ENCODE measurements around the gene PRPS2. TPM values are rescaled to one million over a fixed set of nuclear protein-coding genes. Genes with fewer than 3 reads are reported as not detected.

The PRPS2 gene
- total RNA-seq, 1 donor from 2014 or later, result 37.7 TPM

DNA sequence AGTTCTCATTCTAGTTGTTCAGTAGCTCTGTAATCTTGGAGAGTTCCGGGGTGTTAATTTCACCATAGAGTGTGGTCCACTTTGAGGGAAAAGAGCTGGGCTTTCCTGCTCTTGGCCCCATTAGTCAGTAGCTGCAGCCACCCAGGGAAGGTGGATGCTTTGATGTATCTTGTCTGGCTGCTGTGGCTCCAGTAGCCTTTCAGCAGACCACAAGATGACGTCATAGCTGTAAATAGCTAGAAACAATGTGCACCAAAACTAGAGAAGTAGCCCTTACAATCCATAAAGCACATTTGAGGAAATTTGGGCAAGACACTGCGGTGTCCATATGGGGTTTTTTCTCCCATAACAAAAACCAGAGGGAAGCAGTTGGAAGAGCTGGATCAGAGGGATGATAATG, 32.9 kb upstream of the PRPS2 start:
- intact Hi-C loops (cut with micrococcal nuclease), result no loop called here
- POLR2A ChIA-PET, result no interaction called here

DNA sequence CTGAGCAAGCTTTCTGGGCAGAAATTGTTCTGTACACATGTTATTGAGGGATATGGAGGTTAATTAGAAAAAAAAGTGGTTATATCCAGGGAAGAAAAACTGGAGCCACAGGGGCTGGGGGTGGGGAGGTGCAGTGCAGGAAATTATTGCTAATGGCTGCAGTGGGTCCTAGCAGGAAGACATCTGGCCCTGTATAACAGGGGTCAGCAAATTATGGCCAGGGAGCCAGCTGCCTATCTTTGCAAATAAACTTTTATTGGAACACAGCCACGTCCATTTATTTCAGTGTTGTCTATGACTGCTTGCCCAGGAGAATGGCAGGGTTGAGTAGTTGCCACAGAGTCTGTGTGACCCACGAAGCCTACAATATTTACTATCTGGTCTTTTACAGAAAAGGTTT, 23.4 kb upstream of the PRPS2 start:
- no peaks in the 10 kb centered on the region for H3K27me3 Mint-ChIP-seq
- DNase-seq (no peak), ATAC-seq (ENCODE audit: low read depth) (no peak)
- TF ChIP-seq, protein P1, sequence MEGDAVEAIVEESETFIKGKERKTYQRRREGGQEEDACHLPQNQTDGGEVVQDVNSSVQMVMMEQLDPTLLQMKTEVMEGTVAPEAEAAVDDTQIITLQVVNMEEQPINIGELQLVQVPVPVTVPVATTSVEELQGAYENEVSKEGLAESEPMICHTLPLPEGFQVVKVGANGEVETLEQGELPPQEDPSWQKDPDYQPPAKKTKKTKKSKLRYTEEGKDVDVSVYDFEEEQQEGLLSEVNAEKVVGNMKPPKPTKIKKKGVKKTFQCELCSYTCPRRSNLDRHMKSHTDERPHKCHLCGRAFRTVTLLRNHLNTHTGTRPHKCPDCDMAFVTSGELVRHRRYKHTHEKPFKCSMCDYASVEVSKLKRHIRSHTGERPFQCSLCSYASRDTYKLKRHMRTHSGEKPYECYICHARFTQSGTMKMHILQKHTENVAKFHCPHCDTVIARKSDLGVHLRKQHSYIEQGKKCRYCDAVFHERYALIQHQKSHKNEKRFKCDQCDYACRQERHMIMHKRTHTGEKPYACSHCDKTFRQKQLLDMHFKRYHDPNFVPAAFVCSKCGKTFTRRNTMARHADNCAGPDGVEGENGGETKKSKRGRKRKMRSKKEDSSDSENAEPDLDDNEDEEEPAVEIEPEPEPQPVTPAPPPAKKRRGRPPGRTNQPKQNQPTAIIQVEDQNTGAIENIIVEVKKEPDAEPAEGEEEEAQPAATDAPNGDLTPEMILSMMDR (IDR thresholded peaks at IDR 0.05), result no peak
- H3K36me3 Mint-ChIP-seq (ENCODE audit: low read depth), result no peaks in the 10 kb centered on the region
- CTCF ChIA-PET, result interaction anchor here (0.8 kb wide), 1 partner anchor 66 kb away, joined by 3 read pairs; no protein-coding TSS in a partner anchor
- H3K4me1 Mint-ChIP-seq, result peaks cover 9% of the 10 kb centered on the region
- H3K27ac Mint-ChIP-seq, result no peak overlapping the region
- intact Hi-C loops (cut with micrococcal nuclease), result no loop called here
- POLR2A ChIA-PET, result no interaction called here
- no peak overlapping the region for H3K4me3 Mint-ChIP-seq
- no peaks in the 10 kb centered on the region for H3K9me3 Mint-ChIP-seq

More for the DNA sequence above, 32.9 kb upstream of the PRPS2 start:
- H3K27me3 Mint-ChIP-seq, result peaks cover 10% of the 10 kb centered on the region
- no peak for ATAC-seq (ENCODE audit: low read depth)
- no peaks in the 10 kb centered on the region for H3K36me3 Mint-ChIP-seq (ENCODE audit: low read depth)
- no peaks in the 10 kb centered on the region for H3K4me1 Mint-ChIP-seq
- TF ChIP-seq, protein P1 (IDR thresholded peaks at IDR 0.05), result no peak
- H3K27ac Mint-ChIP-seq, result no peak overlapping the region
- CTCF ChIA-PET, result no interaction called here
- H3K9me3 Mint-ChIP-seq, result no peaks in the 10 kb centered on the region
- no peak for DNase-seq
- H3K4me3 Mint-ChIP-seq, result no peak overlapping the region

DNA sequence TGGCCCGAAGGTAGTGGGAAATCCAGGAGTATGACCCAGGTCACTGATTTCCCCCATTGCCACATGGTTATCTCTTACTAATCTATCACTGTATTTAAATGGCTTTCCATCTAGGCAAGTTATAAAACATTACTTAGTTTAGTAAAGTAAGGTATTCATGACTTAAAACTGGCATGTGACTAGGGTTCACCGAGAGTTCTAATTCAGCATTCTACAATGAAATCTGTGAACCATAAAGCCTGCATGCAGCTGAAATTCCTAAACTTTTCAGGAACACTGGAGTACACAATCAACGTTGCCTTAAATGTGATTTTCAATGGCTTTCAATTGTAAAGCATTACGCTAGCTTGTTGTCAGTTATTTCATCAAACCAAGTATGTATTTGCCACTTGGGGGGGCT, 22.7 kb upstream of the PRPS2 start:
- Mint-ChIP-seq H3K27me3 (no peaks in the 10 kb centered on the region), H3K9me3 (no peaks in the 10 kb centered on the region), H3K4me3 (no peak overlapping the region), H3K27ac (no peak overlapping the region), H3K36me3 (ENCODE audit: low read depth) (no peaks in the 10 kb centered on the region), H3K4me1 (peaks cover 9% of the 10 kb centered on the region)
- intact Hi-C loops (cut with micrococcal nuclease), result no loop called here
- TF ChIP-seq, protein P1 (IDR thresholded peaks at IDR 0.05), result no peak
- ATAC-seq (ENCODE audit: low read depth) (no peak), DNase-seq (no peak)
- ChIA-PET CTCF (no interaction called here), POLR2A (no interaction called here)

DNA sequence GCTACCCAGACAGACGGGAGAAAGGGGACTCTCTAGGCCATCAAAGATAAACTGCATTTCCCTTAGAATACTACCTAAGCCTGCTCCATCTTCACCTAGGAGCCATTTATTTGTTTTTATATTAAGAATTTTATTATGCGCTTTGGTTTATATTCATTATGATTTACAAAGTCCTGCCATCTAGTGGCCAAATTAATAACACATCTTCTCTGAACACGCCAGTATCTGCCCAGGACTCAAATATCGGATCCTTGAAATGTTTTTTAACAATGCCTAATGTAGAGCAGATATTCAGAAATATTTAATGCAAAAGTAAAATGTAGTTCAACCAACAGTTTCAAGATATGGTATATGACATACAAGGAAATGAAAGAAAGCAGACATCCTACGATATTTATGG, 20.8 kb upstream of the PRPS2 start:
- no peak for ATAC-seq (ENCODE audit: low read depth)
- no peak for DNase-seq
- CTCF ChIA-PET, result interaction anchor here (1.3 to 3.6 kb wide), 4 partner anchors 12 to 690 kb away, joined by 5 to 9 read pairs (median 8); partner anchors contain the start of gene PRPS2
- Mint-ChIP-seq H3K27ac (no peak overlapping the region), H3K4me1 (peaks cover 9% of the 10 kb centered on the region), H3K27me3 (no peaks in the 10 kb centered on the region), H3K4me3 (no peak overlapping the region), H3K36me3 (ENCODE audit: low read depth) (no peaks in the 10 kb centered on the region), H3K9me3 (no peaks in the 10 kb centered on the region)
- TF ChIP-seq, protein P1 (IDR thresholded peaks at IDR 0.05), result no peak
- POLR2A ChIA-PET, result no interaction called here
- intact Hi-C loops (cut with micrococcal nuclease), result loop anchor here (1.0 to 10.0 kb wide), 4 partner anchors 206 to 1626 kb away; no protein-coding TSS in a partner anchor

DNA sequence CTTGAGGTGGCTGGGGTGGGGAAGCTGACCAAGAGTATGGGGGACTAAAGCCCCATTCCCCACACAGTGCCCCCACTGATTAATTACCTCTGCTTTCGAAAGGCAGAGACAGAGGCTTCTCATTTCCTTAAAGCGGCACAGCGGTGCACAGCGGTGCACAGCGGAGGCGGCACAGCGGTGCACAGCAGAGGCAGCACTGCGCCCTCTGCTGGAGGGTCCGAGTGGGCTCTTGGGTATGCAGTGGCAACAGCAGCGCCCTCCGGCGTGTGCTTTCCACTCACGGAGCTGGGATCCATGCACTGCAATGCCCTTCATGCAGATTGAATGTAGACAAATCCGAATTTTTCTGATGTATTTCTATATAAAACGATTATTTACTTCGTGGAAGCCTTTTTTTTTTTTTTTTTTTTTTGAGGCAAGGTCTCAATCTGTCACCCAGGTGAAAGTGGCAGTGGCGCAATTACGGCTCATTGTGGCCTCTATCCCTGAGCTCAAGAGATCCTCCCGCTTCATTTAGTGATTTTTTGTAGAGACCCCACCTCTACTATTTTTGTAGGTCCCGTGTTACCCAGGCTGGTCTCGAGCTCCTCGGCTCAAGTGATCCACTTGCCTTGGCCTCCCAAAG, 19.7 kb upstream of the PRPS2 start:
- Mint-ChIP-seq H3K4me3 (no peak overlapping the region), H3K36me3 (ENCODE audit: low read depth) (no peaks in the 10 kb centered on the region), H3K4me1 (peaks cover 9% of the 10 kb centered on the region), H3K9me3 (no peaks in the 10 kb centered on the region), H3K27me3 (no peaks in the 10 kb centered on the region), H3K27ac (no peak overlapping the region)
- ChIA-PET POLR2A (interaction anchor here (0.6 kb wide), 1 partner anchor 19 kb away, joined by 4 read pairs; the partner anchor contains the start of gene PRPS2), CTCF (interaction anchor here (0.6 to 3.6 kb wide), 6 partner anchors 9 to 71 kb away, joined by 3 to 12 read pairs (median 5); partner anchors contain the start of gene PRPS2)
- DNase-seq (peak; percentile 53), ATAC-seq (ENCODE audit: low read depth) (peak; percentile 100)
- intact Hi-C loops (cut with micrococcal nuclease), result loop anchor here (1.0 to 10.0 kb wide), 6 partner anchors 69 to 1627 kb away; no protein-coding TSS in a partner anchor
- TF ChIP-seq, protein P1 (IDR thresholded peaks at IDR 0.05), result no peak
